ENCODE data around the gene GPR68.
"Not testable (repeated sequence)": the region's sequence is repeated elsewhere in the genome, so short reads cannot be mapped to it uniquely, and the experiment has no call there.

Gene GPR68

GRCh38 chr14:91187271-91187670 lies 57.2 kb downstream of the GPR68 start:
- DNase-seq: no peak

GRCh38 chr14:91186515-91187066 lies 57.9 kb downstream of the GPR68 start:
- no peak for DNase-seq

- DNase-seq: no peak
Measured at GRCh38 chr14:91185721-91186120, 58.8 kb downstream of the GPR68 start.

- DNase-seq: no peak
Measured at GRCh38 chr14:91184559-91184958, 59.9 kb downstream of the GPR68 start.

- not testable (repeated sequence) for DNase-seq
Measured at GRCh38 chr14:91182753-91183152, 61.8 kb downstream of the GPR68 start.

Data from NCI-H526 (cell line).